Measurements from ENCODE around the gene SEC14L3. TPM values are rescaled to one million over a fixed set of nuclear protein-coding genes. Genes with fewer than 3 reads are reported as not detected.

The SEC14L3 gene
- total RNA-seq, 3 donors from 2014 or later, result not detected

GRCh38 chr22:30497466-30498150 lies 25.8 kb upstream of the SEC14L3 start:
- DNase-seq (ENCODE audit: low spot score in 2 of 2), result no peak
- Histone ChIP-seq H3K4me3 (no peak overlapping the region), H3K9me3 (no peaks in the 10 kb centered on the region), H3K36me3 (no peaks in the 10 kb centered on the region), H3K27me3 (peaks cover 0 to 12% of the 10 kb centered on the region in 2 donors), H3K4me1 (no peaks in the 10 kb centered on the region), H3K27ac (no peak overlapping the region)
- intact Hi-C loops (cut with DNase I; ENCODE audit: low total_unique reads), result no loop called here
- TF ChIP-seq CTCF (IDR thresholded peaks at IDR 0.05) (no peak), POLR2AphosphoS5 (IDR thresholded peaks at IDR 0.05) (no peak), POLR2A (IDR thresholded peaks at IDR 0.05) (no peak)

GRCh38 chr22:30495041-30495784 lies 23.4 kb upstream of the SEC14L3 start:
- Histone ChIP-seq H3K4me1 (no peaks in the 10 kb centered on the region), H3K9me3 (no peaks in the 10 kb centered on the region), H3K4me3 (no peak overlapping the region), H3K27me3 (peaks cover 0 to 6% of the 10 kb centered on the region in 2 donors), H3K27ac (no peak overlapping the region), H3K36me3 (no peaks in the 10 kb centered on the region)
- DNase-seq (ENCODE audit: low spot score in 2 of 2), result no peak
- no peak for TF ChIP-seq POLR2A (IDR thresholded peaks at IDR 0.05)
- TF ChIP-seq POLR2AphosphoS5 (IDR thresholded peaks at IDR 0.05), result no peak
- intact Hi-C loops (cut with DNase I; ENCODE audit: low total_unique reads), result no loop called here

- H3K9me3 ChIP-seq, result no peaks in the 10 kb centered on the region
- H3K36me3 ChIP-seq, result no peaks in the 10 kb centered on the region
- TF ChIP-seq CTCF (IDR thresholded peaks at IDR 0.05), result no peak
- TF ChIP-seq POLR2A (IDR thresholded peaks at IDR 0.05), result no peak
- no peak for TF ChIP-seq POLR2AphosphoS5 (IDR thresholded peaks at IDR 0.05)
- H3K4me3 ChIP-seq, result no peak overlapping the region
- H3K27ac ChIP-seq, result no peak overlapping the region
- no peak for DNase-seq (ENCODE audit: low spot score in 2 of 2)
- intact Hi-C loops (cut with DNase I; ENCODE audit: low total_unique reads), result no loop called here
- H3K4me1 ChIP-seq, result no peaks in the 10 kb centered on the region
- peaks cover 0 to 6% of the 10 kb centered on the region in 2 donors for H3K27me3 ChIP-seq
Observed at GRCh38 chr22:30492144-30492543, 20.3 kb upstream of the SEC14L3 start.

- TF ChIP-seq CTCF (IDR thresholded peaks at IDR 0.05) (no peak), POLR2AphosphoS5 (IDR thresholded peaks at IDR 0.05) (no peak), POLR2A (IDR thresholded peaks at IDR 0.05) (no peak)
- no peak overlapping the region for H3K27ac ChIP-seq
- H3K4me1 ChIP-seq, result no peaks in the 10 kb centered on the region
- H3K9me3 ChIP-seq, result no peaks in the 10 kb centered on the region
- H3K4me3 ChIP-seq, result no peak overlapping the region
- intact Hi-C loops (cut with DNase I; ENCODE audit: low total_unique reads), result no loop called here
- no peaks in the 10 kb centered on the region for H3K36me3 ChIP-seq
- H3K27me3 ChIP-seq, result peaks cover 0 to 6% of the 10 kb centered on the region in 2 donors
- no peak for DNase-seq (ENCODE audit: low spot score in 2 of 2)
Observed at GRCh38 chr22:30491381-30491780, 19.6 kb upstream of the SEC14L3 start.

GRCh38 chr22:30490399-30490798 lies 18.6 kb upstream of the SEC14L3 start:
- Histone ChIP-seq H3K27me3 (peaks cover 0 to 6% of the 10 kb centered on the region in 2 donors), H3K9me3 (no peaks in the 10 kb centered on the region), H3K36me3 (no peaks in the 10 kb centered on the region), H3K4me3 (no peak overlapping the region), H3K27ac (no peak overlapping the region), H3K4me1 (no peaks in the 10 kb centered on the region)
- intact Hi-C loops (cut with DNase I; ENCODE audit: low total_unique reads), result no loop called here
- TF ChIP-seq POLR2AphosphoS5 (IDR thresholded peaks at IDR 0.05) (no peak), POLR2A (IDR thresholded peaks at IDR 0.05) (no peak), CTCF (IDR thresholded peaks at IDR 0.05) (no peak)
- DNase-seq (ENCODE audit: low spot score in 2 of 2), result no peak
